Vagina (tissue), 2 donors: ENCODE data around the gene LIPM. TPM values are rescaled to one million over a fixed set of nuclear protein-coding genes. Genes with fewer than 3 reads are reported as not detected.

Experiments used
- DNase-seq, 2 donors: peaks; one replicate each; pipeline ENCODE4 v3.0.0-alpha.2; 2017; ENCODE audit errors: extremely low spot score in 2 of 2
- H3K27ac ChIP-seq: fragments of 200-600 bp; sonication (generic); one replicate; pipeline ENCODE4 v1.5.1; 2019
- H3K27me3 ChIP-seq: fragments of 200-600 bp; sonication (generic); one replicate; pipeline ENCODE4 v1.5.1; 2019
- H3K36me3 ChIP-seq, 2 donors: fragments of 200-600 bp; sonication (generic); one replicate each; pipeline ENCODE4 v1.5.1; 2017 to 2019
- H3K4me1 ChIP-seq: fragments of 200-600 bp; sonication (generic); one replicate; pipeline ENCODE4 v1.5.1; 2019
- H3K4me3 ChIP-seq, 2 donors: fragments of 200-600 bp; sonication (generic); 1 replicate in 1 of 2; 2 replicates in 1 of 2; pipeline ENCODE4 v1.5.1; 2016 to 2019
- H3K9me3 ChIP-seq: fragments of 200-600 bp; sonication (generic); one replicate; pipeline ENCODE4 v1.5.1; 2019
- POLR2A ChIP-seq, 2 donors: fragments of 450-650 bp; IDR thresholded peaks; one replicate each; pipeline ENCODE4 v1.6.1; 2017; ENCODE audit warnings: antibody characterized with exemption in 2 of 2, mild to moderate bottlenecking in 2 of 2, moderate library complexity in 2 of 2
- POLR2AphosphoS5 ChIP-seq, 2 donors: sonication (generic); formaldehyde crosslinking; IDR thresholded peaks; one replicate each; pipeline ENCODE4 v1.9.0; 2017; ENCODE audit warnings: antibody characterized with exemption in 2 of 2, mild to moderate bottlenecking in 2 of 2, low read depth in 1 of 2; ENCODE audit not compliant: insufficient read depth in 1 of 2
- intact Hi-C: fragments of 100-400 bp; cut with DNase I; formaldehyde crosslinking; loops from one replicate; pipeline ENCODE4 v1.15.1; 2023
- total RNA-seq: library from RNA; depleted of rRNA; stranded (reverse); fragments of >200 nt; gene quantifications from one replicate; pipeline ENCODE4 v1.2.3, GENCODE V29; 2016
- TF ChIP-seq, protein P1 (sequence below), 3 experiments: fragments of 450-650 bp in 2 of 3; fragments of 200-600 bp in 1 of 3; sonication (generic) in 1 of 3; IDR thresholded peaks; one replicate each; pipeline ENCODE4 v1.5.1; 2017 to 2019; ENCODE audit warnings: antibody characterized with exemption in 3 of 3, mild to moderate bottlenecking in 2 of 3, moderate library complexity in 2 of 3

Gene LIPM
- total RNA-seq, 1 donor from 2014 or later: not detected

DNA sequence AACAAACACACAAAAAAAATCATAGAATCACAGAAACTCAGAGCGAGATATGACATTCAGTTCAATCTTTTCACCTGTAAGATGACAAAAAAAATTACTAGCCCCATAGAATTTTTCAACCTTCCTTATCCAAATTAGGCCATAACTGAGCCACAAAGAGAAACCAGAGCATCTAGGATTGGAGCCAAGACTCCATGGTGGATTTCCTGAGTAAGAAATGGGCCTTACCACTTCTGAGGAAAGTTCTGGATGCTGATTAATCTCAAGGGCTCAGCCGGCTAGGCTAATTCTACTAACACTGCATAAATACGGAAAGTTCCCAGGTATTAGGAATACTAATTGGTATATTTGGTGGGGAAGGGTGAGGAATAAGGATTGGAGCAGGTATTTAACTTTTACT lies 16.8 kb downstream of the LIPM start:
- H3K4me3 ChIP-seq: no peak overlapping the region
- no peaks in the 10 kb centered on the region for H3K36me3 ChIP-seq
- no peaks in the 10 kb centered on the region for H3K27me3 ChIP-seq
- peaks cover 18% of the 10 kb centered on the region for H3K4me1 ChIP-seq
- DNase-seq: no peak
- intact Hi-C loops: no loop called here
- H3K27ac ChIP-seq: no peak overlapping the region
- TF ChIP-seq, protein P1, sequence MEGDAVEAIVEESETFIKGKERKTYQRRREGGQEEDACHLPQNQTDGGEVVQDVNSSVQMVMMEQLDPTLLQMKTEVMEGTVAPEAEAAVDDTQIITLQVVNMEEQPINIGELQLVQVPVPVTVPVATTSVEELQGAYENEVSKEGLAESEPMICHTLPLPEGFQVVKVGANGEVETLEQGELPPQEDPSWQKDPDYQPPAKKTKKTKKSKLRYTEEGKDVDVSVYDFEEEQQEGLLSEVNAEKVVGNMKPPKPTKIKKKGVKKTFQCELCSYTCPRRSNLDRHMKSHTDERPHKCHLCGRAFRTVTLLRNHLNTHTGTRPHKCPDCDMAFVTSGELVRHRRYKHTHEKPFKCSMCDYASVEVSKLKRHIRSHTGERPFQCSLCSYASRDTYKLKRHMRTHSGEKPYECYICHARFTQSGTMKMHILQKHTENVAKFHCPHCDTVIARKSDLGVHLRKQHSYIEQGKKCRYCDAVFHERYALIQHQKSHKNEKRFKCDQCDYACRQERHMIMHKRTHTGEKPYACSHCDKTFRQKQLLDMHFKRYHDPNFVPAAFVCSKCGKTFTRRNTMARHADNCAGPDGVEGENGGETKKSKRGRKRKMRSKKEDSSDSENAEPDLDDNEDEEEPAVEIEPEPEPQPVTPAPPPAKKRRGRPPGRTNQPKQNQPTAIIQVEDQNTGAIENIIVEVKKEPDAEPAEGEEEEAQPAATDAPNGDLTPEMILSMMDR (IDR thresholded peaks at IDR 0.05): no peak
- TF ChIP-seq POLR2AphosphoS5 (IDR thresholded peaks at IDR 0.05; ENCODE audit: insufficient read depth in 1 of 2, low read depth in 1 of 2) (no peak), POLR2A (IDR thresholded peaks at IDR 0.05) (no peak)
- H3K9me3 ChIP-seq: no peaks in the 10 kb centered on the region

DNA sequence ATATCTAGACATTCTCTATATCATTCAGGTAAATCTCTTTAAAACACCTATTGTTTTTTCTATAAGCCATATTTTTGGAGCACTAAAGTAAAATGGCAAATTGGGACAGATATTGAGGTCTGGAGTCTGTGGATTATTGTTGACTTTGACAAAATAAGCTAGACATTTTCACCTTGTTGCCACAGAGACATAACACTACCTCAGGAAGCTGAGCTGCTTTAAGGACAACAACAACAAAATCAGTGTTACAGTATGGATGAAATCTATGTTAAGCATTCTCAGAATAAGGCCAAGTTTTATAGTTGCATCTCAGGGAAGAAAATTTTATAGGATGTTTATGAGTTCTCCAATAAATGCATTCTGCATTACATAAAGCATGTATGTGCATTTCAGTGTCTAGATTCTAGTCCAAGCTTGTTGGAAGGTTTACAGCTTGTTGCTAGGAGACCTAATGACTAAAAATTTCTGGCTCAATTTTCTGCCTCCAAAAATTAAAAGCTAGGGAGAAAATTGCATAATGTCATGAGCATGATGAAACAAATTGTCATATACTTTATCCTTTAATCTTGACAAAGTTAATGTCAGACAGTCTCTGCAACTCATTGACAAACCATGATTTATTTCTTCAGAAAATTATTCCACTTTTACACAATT lies 18.3 kb downstream of the LIPM start:
- TF ChIP-seq POLR2AphosphoS5 (IDR thresholded peaks at IDR 0.05; ENCODE audit: insufficient read depth in 1 of 2, low read depth in 1 of 2): peak in 1 of 2 donors; percentile 80
- TF ChIP-seq, protein P1 (IDR thresholded peaks at IDR 0.05): no peak
- Histone ChIP-seq H3K4me1 (peaks cover 18% of the 10 kb centered on the region), H3K9me3 (no peaks in the 10 kb centered on the region), H3K36me3 (no peaks in the 10 kb centered on the region), H3K4me3 (no peak overlapping the region), H3K27ac (no peak overlapping the region), H3K27me3 (no peaks in the 10 kb centered on the region)
- intact Hi-C loops: no loop called here
- DNase-seq: no peak

DNA sequence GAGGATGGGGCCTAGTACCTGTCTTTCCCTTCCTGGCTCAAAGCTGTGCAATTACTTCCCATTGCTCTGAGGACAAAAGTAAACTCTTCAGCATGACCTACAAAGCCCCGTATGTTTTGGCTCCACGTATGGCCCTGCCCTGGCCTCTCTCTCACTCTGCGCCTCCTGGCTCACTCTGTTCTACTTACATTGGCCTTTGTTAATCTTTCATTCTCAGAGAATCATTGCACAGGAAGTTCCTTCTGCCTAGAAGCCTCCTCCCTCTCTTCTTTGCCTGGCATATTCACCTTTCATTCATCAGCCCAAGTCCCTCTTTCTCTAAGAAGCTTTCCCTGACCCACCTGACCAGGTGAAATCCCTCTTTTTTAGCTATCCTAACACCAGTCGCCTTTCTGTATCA lies 23.9 kb downstream of the LIPM start:
- Histone ChIP-seq H3K27ac (no peak overlapping the region), H3K9me3 (no peaks in the 10 kb centered on the region), H3K27me3 (no peaks in the 10 kb centered on the region), H3K36me3 (no peaks in the 10 kb centered on the region), H3K4me3 (no peak overlapping the region), H3K4me1 (peaks cover 3% of the 10 kb centered on the region)
- intact Hi-C loops: no loop called here
- no peak for TF ChIP-seq POLR2AphosphoS5 (IDR thresholded peaks at IDR 0.05; ENCODE audit: insufficient read depth in 1 of 2, low read depth in 1 of 2)
- no peak for TF ChIP-seq POLR2A (IDR thresholded peaks at IDR 0.05)
- TF ChIP-seq, protein P1 (IDR thresholded peaks at IDR 0.05): no peak
- no peak for DNase-seq

DNA sequence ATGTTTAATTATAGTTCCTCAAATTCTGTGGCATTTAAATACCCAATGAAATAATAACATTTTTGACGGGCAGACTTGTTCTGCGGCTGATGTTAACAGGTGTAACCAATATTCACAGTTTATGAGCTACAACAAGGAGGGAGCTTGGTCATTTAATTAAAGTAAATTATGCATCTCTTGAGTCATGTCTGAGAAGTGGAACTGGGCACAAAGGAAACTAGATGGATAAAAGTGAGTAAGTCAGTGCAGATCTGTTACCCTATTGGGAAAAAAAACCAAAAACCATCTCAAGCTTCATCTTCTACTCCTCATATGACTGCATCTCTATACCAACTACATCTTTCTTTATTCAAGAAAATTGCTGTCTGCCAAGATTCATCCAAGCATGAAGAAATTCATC lies 25.1 kb downstream of the LIPM start:
- no peak for DNase-seq
- no peaks in the 10 kb centered on the region for H3K36me3 ChIP-seq
- intact Hi-C loops: no loop called here
- H3K4me3 ChIP-seq: no peak overlapping the region
- TF ChIP-seq, protein P1 (IDR thresholded peaks at IDR 0.05): no peak
- TF ChIP-seq POLR2AphosphoS5 (IDR thresholded peaks at IDR 0.05; ENCODE audit: insufficient read depth in 1 of 2, low read depth in 1 of 2) (no peak), POLR2A (IDR thresholded peaks at IDR 0.05) (no peak)
- H3K9me3 ChIP-seq: no peaks in the 10 kb centered on the region
- no peaks in the 10 kb centered on the region for H3K4me1 ChIP-seq
- H3K27ac ChIP-seq: no peak overlapping the region
- no peaks in the 10 kb centered on the region for H3K27me3 ChIP-seq

DNA sequence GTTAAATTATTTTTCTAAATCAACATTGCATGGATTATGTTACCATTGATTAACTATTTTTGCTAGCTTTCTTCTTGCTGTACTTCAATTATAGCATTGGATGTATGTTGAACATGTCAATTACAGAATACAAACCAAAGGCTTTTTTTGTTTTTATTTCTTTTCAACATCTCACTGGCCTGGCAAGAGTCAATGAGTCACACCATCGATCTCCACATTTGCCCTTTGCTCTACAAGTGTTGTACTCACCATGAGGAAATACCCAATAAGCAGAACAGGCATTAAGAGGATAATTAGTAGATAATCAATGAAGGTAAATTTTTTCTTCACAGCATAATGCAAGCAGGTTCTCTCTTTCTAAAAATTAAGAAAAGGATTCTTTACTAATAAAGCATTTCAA lies 25.8 kb downstream of the LIPM start:
- no peaks in the 10 kb centered on the region for H3K36me3 ChIP-seq
- intact Hi-C loops: no loop called here
- DNase-seq: no peak
- H3K27me3 ChIP-seq: no peaks in the 10 kb centered on the region
- H3K27ac ChIP-seq: no peak overlapping the region
- H3K9me3 ChIP-seq: no peaks in the 10 kb centered on the region
- H3K4me3 ChIP-seq: no peak overlapping the region
- no peaks in the 10 kb centered on the region for H3K4me1 ChIP-seq
- TF ChIP-seq POLR2A (IDR thresholded peaks at IDR 0.05) (no peak), POLR2AphosphoS5 (IDR thresholded peaks at IDR 0.05; ENCODE audit: insufficient read depth in 1 of 2, low read depth in 1 of 2) (no peak)
- TF ChIP-seq, protein P1 (IDR thresholded peaks at IDR 0.05): no peak
